GM21786 (cell line): ENCODE measurements around the gene HSDL2.
A peak's percentile ranks its signal among the peaks of the same experiment; 100 is the strongest.

Source experiments
- ATAC-seq: cut with Tn5 transposase; IDR thresholded peaks from one replicate; pipeline ENCODE4 v1.9.1; 2021; ENCODE audit not compliant: unreplicated experiment

HSDL2 gene

GRCh38 chr9:112443636-112444035, 63.7 kb downstream of the HSDL2 start:
- no peak for ATAC-seq

GRCh38 chr9:112445196-112445595, 65.3 kb downstream of the HSDL2 start:
- no peak for ATAC-seq

DNA sequence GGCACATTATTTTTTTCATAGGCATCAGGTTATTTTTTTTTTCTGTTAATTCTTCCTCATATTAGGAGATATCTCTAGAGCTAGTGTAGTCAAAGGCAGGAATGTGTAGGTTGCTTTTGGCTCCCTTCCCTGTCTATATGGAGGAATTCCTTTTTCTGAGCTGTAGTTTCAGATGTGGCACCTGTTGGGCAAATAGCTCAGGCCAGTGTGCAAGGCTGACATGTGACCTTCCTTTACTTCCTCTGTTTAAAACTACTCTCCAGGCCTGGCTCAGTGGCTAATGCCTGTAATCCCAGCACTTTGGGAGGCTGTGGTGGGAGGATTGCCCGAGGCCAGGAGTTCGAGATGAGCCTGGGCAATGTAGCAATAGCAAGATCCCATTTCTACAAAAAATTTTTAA, 66.2 kb downstream of the HSDL2 start:
- no peak for ATAC-seq

DNA sequence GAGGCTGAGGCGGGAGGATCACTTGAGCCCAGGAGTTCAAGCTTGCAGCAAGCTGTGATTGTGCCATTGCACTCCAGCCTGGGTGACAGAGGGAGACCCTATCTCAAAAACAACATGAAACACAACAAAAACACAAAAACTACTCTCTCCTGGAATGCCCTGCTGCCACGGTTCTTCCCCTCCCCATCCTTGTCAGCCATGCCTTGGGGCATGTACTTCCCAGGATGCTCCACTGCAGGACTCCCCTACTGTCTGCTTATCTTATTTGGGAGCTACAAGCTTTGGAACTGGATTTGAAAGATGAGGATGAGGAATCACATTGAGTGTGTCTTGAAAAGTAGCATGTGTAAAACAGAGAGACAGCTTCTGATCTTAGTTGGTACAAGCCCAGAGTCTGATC, 66.6 kb downstream of the HSDL2 start:
- ATAC-seq: no peak

DNA sequence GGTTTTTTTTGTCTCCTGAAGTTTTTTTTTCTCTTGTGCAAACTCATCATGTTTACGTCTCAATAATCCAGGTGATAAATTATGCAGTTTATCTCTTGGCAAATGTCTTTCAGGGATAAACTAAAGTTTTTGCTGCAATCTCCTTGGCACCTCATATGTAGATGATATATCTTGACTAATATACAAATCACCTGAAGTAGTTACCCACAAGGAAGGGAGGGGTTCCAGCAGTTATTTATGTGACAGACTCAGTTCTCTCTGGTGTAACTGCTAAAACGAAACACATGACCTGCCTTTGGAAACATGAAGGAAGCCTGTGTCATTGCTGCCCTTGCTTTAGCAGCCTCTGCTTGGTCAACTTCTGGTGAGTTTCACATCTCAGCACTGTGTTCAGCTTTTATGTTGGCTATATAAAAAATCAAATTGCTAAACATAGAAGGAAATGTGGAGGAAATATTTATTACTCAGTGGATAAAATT, 67.4 kb downstream of the HSDL2 start:
- ATAC-seq: no peak

GRCh38 chr9:112462855-112463254, 82.9 kb downstream of the HSDL2 start:
- no peak for ATAC-seq

- no peak for ATAC-seq
Measured at GRCh38 chr9:112465352-112465751, 85.4 kb downstream of the HSDL2 start.

- no peak for ATAC-seq
Measured at GRCh38 chr9:112472996-112473395, 93.1 kb downstream of the HSDL2 start.

DNA sequence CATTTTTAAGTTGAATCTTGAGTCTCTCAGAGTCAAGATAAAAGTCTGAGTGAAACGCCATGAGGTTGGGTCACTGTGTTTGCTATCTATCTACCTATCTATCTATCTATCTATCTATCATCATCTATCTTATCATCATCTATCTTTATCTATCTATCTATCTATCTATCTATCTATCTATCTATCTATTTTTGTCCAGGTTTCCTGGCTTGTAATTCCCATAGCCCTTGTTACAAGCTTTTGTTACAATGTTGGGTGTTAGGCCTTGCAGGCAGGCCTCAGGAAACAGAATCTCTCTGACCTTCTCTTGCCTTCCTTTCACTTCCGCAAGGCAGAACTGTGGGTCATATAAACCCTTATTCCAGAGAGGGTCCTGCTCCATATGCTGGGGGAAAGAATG, 94.1 kb downstream of the HSDL2 start:
- ATAC-seq: no peak

GRCh38 chr9:112475318-112475717, 95.4 kb downstream of the HSDL2 start:
- no peak for ATAC-seq

DNA sequence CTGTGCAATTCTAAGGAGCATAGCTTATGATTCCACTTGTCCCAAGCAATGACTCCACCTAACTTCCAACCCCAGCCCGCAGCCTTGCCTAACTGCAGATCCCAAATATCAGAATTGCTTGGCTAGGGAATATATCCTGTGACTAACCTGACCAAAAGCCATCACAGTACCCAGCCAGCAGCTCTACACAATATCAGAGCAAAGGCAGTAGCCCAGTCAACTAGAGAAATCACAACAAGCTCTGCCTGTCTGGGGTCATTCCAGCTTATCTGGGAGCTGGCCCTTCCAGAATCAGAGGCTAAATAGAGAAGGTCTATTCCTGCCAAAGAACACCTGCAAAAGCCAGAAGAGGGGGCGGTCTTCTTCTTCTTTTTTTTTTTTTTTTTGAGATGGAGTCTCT, 97.4 kb downstream of the HSDL2 start:
- ATAC-seq: no peak

DNA sequence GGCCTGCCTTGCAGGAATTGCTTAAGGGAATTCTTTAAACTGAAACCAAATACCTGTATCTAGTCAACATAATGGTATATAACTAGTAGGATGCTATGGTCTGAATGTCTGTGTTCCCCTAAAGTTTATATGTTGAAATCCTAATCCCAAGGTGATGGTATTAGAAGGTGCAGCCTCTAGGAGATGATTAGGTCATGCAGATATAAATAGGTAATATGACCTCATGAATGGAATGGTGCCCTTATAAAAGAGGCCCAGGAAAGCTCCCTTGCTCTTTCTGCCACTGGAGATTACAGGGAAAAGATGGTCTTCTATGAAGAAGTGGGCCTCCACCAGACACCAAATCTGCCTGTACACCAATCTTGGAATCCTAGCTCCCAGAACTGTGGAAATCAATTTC, 99.3 kb downstream of the HSDL2 start:
- no peak for ATAC-seq

GRCh38 chr9:112484607-112485006, 104.7 kb downstream of the HSDL2 start:
- no peak for ATAC-seq

GRCh38 chr9:112485574-112485973, 105.7 kb downstream of the HSDL2 start:
- no peak for ATAC-seq

DNA sequence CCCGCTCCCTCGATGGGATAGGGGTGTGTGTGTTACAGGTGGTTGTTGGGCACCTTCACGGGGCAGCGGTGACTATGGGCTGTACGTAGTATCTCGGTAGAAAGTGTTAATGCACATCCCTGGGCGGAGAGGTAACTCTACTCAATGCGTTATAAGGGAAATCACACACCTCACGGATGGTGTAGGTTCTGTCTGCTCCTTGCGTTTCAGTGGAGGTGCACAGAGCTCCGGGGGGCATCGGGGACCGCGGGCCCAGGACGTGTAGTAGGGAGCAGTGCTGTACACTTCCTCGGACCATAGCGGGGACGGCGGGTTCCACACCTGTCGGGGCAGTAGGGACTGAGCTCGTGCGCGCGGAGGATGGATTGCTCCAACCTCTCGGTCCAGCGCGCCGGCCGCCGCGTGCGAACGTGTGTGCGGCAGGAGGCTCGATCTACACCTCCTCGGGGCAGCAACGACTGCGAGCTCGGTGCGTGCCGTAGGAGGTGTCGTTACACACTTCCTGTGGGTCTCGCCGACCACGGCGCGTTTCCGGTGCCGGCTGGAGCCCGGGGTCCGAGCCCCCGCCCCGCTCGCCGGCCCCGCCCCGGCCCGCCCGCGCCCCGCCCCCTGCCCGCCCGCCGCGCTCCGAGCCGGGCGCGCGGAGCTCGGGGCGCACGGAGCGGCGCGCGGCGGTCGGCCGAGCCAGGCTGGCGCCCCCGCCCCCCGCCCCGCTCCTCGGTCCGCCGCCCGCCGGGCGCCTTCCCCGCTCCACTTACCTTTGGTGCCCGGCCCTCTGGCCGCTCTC, 106.5 kb downstream of the HSDL2 start, which contains the start of gene KIAA1958:
KIAA1958 (plus strand) TSS at position 607 of the 787 bp plus-strand sequence. CDS start 87,254 bp downstream, outside the sequence.
- ATAC-seq: peak; percentile 91

GRCh38 chr9:112487008-112487798, 107.3 kb downstream of the HSDL2 start:
- ATAC-seq: peak; percentile 31

GRCh38 chr9:112487799-112488340, 108.0 kb downstream of the HSDL2 start:
- ATAC-seq: no peak

- ATAC-seq: no peak
Measured at GRCh38 chr9:112489039-112489546, 109.2 kb downstream of the HSDL2 start.

DNA sequence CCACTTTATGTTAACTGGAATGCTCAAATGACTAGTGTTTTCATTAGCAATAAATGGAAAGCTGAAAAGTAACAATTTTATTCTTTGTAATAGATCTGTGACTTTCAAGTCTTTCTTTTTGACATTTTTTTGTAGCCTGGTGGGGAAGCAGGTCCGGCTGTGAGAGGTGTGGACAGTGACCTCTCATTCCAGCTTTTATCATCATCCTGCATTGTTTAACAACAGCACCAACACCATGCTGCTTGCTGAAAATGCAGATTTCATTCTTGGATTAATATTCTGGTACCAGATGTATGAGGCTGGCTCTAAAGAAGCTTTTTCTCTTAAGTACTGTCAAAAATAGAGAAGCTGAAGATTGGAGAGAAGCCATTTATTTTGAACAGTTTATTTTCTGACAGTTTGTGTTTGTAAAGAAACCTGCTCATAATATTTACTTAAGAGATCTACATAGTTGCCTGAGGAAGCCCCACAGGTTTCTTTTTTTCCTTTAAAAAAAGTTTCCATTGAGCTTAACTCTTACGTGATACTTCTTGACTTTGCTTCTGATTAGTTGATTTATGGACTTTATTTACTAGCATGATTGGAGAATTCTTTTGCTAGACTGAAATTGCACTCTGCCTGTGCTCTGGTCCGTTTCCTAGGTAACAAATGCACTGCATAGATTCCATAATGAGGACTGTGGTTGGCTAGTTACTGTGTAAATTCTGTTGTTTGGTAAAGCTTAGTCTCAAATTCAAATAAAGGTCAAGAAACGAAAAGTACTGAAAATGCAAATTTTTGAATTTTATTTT, 110.2 kb downstream of the HSDL2 start:
- no peak for ATAC-seq

DNA sequence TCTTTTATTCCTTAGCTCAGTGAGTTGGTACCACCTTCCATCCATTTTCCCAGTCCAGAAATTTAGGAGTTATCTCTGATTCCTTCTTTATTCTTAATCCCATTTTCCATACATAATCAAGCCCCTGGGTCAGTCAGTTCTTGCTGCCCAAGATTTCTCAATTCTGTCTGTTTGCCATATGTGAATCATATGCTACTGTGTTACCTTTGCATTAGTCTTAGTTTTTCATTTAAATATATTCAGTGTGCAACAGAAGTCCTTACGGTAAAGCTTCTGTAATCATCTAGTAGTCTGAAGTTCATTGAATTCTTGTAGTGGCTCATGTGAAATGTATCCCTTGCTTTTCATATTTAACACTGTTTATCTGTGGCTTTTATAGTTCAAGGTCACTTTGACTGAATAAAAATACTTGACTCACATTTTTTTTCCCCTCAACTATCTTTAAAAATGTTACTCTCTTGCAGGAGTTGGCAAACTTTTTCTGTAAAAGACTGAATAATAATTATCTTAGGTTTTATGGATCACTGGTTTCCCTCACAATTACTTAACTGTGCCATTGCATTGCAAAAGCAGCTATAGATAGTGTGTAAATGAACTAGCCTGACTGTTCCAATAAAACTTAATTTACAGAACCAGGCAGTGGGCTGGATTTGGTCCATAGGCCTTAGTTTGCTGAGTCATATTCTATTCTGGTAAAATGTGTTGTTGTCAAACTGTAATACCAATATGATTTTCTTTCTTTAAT, 113.7 kb downstream of the HSDL2 start:
- ATAC-seq: no peak
